Neuron (in vitro differentiated cells): ENCODE measurements around the gene EXOC6B.

Experiments used
- H2AFZ ChIP-seq: one replicate; pipeline ENCODE4 v1.6.1; 2013; ENCODE audit warnings: low read depth, mild to moderate bottlenecking, inconsistent platforms, low read length, moderate library complexity
- H3K27me3 ChIP-seq: one replicate; pipeline ENCODE4 v1.6.1; 2013; ENCODE audit warnings: low read length; ENCODE audit not compliant: insufficient read depth
- H3K36me3 ChIP-seq: one replicate; pipeline ENCODE4 v1.6.1; 2013; ENCODE audit warnings: low read length; ENCODE audit not compliant: insufficient read depth
- H3K4me1 ChIP-seq: one replicate; pipeline ENCODE4 v1.6.1; 2013; ENCODE audit warnings: low read length; ENCODE audit not compliant: insufficient read depth
- H3K4me3 ChIP-seq: 2 replicates; pipeline ENCODE4 v1.5.1; 2013; ENCODE audit warnings: mild to moderate bottlenecking, low read length, moderate library complexity
- H3K9me3 ChIP-seq: one replicate; pipeline ENCODE4 v1.6.1; 2013; ENCODE audit warnings: low read length

Gene EXOC6B

DNA sequence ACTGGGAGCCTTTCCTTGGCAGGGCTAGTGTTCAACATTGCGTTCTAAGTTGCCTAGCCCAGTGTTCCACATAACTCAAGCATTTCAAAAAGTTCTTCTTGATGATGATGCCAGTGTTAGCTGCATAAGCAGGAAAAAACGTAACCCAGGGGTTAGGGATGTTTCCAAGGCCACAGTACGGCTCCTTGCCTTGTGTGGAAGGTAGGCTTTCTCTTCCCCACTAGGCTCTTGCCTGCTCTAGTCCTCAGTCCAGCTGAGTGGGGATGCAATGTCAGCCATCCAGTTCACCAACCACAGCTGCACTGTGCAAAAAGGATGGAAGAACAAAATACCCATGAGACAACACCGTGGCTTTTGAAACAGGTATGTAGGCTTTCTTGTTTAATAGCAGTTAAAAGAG lies 650.2 kb downstream of the EXOC6B start:
- no peaks in the 10 kb centered on the region for H3K27me3 ChIP-seq
- H3K9me3 ChIP-seq: no peaks in the 10 kb centered on the region
- peaks cover 12% of the 10 kb centered on the region for H3K4me1 ChIP-seq
- no peak overlapping the region for H3K4me3 ChIP-seq
- peaks cover 24% of the 10 kb centered on the region for H3K36me3 ChIP-seq
- H2AFZ ChIP-seq: no peak overlapping the region

DNA sequence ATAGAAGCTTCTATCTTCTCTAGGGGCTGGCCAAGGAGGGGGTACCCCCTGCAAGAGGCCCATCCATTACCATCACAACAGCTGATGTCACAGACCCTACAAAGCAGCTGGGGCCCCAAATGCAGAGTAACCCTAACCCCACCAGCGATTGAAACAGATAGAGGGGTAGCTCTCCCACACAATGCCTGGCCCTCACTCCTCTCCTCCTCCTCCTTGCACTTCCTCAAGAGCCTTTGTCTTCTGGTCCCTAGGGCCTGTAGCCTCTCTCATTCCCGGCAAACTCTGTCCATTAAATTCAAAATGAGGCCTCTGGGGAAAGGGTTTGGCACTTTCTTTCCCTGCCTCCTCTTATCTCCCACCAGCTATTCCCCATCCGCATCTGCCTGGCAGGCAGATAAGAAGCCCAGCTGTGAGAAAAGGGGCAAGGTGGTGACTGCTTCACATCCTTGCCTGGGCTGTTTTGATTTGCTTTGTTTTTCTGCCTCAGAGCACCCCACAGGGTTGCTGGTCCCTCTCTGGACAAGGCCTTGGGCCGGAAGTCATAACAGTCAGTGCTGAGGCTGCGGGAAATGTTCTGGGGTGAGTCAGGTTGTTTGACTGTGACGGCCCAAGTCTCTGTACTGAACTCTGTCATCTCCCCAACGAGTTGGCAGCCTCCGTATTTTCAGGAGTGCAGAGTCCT lies 652.1 kb downstream of the EXOC6B start:
- no peaks in the 10 kb centered on the region for H3K27me3 ChIP-seq
- H3K4me1 ChIP-seq: peaks cover 12% of the 10 kb centered on the region
- H2AFZ ChIP-seq: no peak overlapping the region
- H3K4me3 ChIP-seq: no peak overlapping the region
- no peaks in the 10 kb centered on the region for H3K9me3 ChIP-seq
- H3K36me3 ChIP-seq: peaks cover 18% of the 10 kb centered on the region

DNA sequence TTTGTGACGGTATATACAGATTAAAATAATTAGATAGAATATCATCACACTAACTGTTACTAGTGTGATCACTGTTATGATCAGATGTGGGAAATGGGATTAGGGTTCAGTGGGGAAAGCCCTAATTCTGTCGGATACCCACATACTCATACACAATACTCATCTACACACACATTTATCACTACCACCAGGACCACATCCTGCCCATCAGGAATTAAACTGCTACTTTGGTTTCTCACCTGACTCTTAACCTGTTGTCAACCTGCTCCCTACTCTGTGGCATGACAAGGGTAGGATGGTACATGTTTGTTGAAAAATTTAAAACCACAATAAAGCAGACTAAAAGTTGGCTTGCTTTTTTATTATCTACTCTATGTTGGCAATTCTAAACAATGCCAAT lies 653.4 kb downstream of the EXOC6B start:
- H2AFZ ChIP-seq: no peak overlapping the region
- H3K4me3 ChIP-seq: no peak overlapping the region
- H3K27me3 ChIP-seq: no peaks in the 10 kb centered on the region
- H3K4me1 ChIP-seq: peaks cover 12% of the 10 kb centered on the region
- no peaks in the 10 kb centered on the region for H3K9me3 ChIP-seq
- peaks cover 9% of the 10 kb centered on the region for H3K36me3 ChIP-seq

DNA sequence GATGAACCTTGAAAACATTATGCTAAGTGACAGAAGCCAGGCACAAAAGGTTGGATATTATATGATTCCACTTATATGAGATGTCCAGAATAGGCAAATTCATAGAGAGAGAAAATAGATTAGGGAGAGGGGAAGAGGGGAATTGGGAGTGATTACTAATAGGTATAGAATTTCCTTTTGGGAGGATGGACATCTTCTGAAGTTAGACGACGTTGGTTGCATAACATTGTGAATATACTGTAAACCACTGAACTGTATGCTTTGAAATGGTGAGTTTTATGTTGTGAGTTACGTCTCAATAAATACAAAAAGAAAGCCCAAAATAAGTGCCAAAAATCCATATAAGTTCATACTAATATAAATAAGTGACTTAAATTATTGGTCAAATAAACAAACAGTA lies 659.6 kb downstream of the EXOC6B start:
- no peaks in the 10 kb centered on the region for H3K4me1 ChIP-seq
- no peak overlapping the region for H2AFZ ChIP-seq
- no peak overlapping the region for H3K4me3 ChIP-seq
- no peaks in the 10 kb centered on the region for H3K27me3 ChIP-seq
- H3K36me3 ChIP-seq: no peaks in the 10 kb centered on the region
- no peaks in the 10 kb centered on the region for H3K9me3 ChIP-seq

DNA sequence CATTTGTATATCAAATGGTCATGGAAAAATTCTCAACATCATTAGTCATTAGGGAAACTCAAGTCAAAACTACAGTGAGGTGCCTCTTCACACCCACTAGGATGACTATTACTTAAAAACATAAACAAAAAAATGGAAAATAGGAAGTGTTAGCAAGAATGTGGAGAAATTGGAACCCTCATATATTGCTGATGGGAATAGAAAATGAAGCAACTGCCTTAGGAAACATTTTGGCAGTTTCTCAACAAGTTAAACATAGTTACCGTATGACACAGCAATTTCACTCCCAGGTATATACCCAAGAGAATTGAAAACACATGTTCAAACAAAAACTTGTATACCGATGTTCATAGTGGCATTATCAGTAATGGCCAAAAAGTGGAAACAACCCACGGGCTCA lies 660.0 kb downstream of the EXOC6B start:
- Histone ChIP-seq H3K9me3 (no peaks in the 10 kb centered on the region), H2AFZ (no peak overlapping the region), H3K36me3 (no peaks in the 10 kb centered on the region), H3K4me1 (no peaks in the 10 kb centered on the region), H3K27me3 (no peaks in the 10 kb centered on the region), H3K4me3 (no peak overlapping the region)

DNA sequence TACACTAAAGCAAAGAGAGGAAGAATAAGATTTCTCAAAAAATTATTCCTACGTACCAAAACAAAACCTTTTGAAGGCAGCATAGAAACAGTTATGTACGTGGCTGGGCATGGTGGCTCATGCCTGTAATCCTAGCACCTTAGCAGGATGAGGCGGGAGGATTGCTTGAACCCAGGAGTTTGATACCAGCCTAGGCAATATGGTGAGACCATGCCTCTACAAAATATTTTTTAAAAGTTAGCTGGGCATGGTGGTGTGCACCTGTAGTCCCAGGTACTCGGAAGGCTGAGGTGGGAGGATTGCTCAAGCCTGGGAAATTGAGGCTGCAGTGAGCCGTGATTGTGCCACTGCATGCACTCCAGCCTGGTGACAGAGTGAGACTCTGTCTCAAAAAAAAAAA lies 663.3 kb downstream of the EXOC6B start:
- Histone ChIP-seq H3K9me3 (no peaks in the 10 kb centered on the region), H3K4me1 (no peaks in the 10 kb centered on the region), H3K27me3 (no peaks in the 10 kb centered on the region), H2AFZ (no peak overlapping the region), H3K36me3 (no peaks in the 10 kb centered on the region), H3K4me3 (no peak overlapping the region)

DNA sequence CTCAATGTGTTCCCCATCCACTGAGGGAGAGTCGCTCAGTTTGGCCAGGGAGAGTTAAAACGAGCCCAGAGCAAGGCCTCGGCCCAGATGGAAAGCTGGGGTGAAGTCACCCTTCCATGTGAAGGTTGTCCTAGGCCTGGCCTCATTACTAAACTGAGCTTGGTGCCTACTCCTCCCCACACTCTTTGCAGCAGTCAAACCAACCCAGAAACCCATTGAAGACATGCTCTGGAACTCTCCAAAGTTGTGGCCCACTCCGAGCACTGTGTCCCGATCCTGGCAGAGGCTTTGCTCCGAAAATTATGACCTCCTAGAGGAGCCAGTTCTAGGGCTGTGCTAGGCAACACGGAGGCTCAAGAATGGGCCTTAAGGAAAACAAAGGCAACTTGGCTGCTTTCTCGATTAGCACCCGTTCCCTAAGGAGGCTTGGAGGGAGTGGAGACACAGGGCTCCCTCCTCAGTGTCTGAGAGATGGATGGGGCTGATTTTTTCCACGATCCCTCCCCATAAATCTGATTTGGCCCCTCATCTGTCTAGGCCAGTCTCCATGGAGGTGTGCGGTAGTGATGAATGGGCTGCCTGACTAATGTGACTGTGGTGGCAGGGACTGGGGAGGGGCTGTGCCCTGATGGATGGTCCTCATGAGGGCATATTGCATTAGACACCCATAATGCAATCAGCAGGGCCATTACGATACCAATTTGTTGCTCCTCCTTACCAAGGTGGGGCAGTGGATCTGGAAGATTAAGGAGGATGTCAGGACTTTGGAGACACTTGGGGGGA lies 666.4 kb downstream of the EXOC6B start:
- Histone ChIP-seq H3K9me3 (no peaks in the 10 kb centered on the region), H3K4me3 (no peak overlapping the region), H3K27me3 (peaks cover 4% of the 10 kb centered on the region)

DNA sequence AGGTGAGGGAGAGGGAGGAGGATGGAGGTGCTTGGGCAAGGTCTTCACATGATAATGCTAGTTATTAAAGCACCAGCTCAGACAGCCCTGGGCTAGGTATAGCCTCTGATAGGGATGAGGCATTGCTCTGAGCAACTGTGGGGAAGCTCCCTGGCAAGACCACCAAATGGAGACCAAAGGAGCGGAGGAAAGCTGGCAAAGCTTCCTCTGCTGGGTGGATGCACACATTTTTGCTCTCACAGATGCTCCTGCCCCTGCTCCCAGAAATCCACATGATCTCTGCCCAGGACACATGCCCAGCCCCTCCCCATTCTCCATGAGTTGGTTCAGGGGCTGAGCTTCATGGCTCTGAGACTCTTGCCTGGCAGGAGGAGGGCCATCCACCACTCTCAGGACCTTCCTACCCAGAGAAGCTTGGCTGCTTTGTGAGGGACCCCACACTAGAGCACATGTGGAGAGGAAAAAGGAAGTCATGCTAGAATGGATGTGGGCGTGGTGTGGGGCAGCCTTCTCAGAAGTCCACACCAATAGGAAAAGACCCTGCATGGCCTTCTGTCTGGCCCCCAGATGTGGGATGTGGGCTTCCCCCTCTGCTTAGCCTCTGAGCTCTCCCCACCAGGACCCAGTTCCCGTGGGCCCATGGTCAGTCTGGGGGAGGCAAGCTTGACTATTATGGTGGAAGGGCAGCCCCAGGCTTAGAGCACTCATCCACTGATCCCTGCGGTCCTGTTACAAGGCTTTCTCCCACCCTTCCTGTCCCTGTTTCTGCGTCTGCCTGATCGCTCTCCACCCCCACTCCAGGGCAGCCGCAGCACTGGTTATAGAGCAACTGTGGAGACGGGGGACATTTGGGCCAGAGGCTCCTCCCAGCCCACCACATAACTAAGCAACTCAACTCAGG lies 667.7 kb downstream of the EXOC6B start:
- no peaks in the 10 kb centered on the region for H3K36me3 ChIP-seq
- no peak overlapping the region for H2AFZ ChIP-seq
- no peaks in the 10 kb centered on the region for H3K9me3 ChIP-seq
- H3K4me1 ChIP-seq: peaks cover 11% of the 10 kb centered on the region
- no peak overlapping the region for H3K4me3 ChIP-seq
- H3K27me3 ChIP-seq: peaks cover 4% of the 10 kb centered on the region

More for the DNA sequence above, 666.4 kb downstream of the EXOC6B start:
- Histone ChIP-seq H2AFZ (no peak overlapping the region), H3K36me3 (no peaks in the 10 kb centered on the region), H3K4me1 (peaks cover 8% of the 10 kb centered on the region)

DNA sequence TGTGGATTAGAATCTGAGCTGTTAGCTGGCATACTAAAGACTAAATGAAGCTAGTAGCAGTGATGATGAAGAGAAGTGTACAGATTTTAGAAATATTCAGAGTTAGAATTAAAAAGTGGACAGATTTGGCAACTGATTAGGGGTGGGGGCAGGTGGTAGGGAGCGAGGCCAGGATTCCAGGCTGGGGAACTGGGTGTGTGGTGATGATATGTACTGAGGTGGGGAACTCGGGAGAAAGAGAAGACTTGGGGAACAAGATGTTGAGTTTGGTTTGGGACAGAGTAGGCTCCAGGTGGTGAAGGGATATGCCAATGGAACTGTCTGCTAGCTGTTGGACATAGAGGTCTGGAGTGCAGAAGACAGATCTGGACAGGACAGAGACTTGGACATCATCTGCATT lies 669.0 kb downstream of the EXOC6B start:
- H3K36me3 ChIP-seq: no peaks in the 10 kb centered on the region
- no peaks in the 10 kb centered on the region for H3K9me3 ChIP-seq
- H2AFZ ChIP-seq: no peak overlapping the region
- H3K27me3 ChIP-seq: peaks cover 7% of the 10 kb centered on the region
- H3K4me1 ChIP-seq: peaks cover 21% of the 10 kb centered on the region
- no peak overlapping the region for H3K4me3 ChIP-seq

DNA sequence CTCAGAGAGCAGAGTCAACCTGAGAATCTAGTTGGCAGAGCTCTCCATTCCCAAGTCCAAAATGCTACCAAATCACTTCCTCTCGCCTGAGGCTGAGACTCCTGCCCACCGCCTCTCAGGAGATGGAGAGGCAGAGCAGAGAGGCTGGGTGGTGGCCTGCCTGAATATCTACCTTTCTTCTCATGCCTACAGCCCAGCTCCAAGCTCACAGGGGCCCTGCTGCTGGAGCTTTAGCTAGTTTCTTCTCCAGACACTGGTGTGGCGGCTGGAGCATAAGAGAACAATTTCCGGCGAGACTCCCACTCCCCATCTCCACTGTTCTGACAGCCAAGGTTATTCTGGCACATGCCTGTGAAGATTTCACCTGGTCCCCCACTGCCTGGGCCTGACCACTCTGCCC lies 670.1 kb downstream of the EXOC6B start:
- H3K4me3 ChIP-seq: no peak overlapping the region
- H2AFZ ChIP-seq: no peak overlapping the region
- H3K9me3 ChIP-seq: no peaks in the 10 kb centered on the region
- H3K27me3 ChIP-seq: peaks cover 10% of the 10 kb centered on the region
- H3K4me1 ChIP-seq: peaks cover 21% of the 10 kb centered on the region
- H3K36me3 ChIP-seq: no peaks in the 10 kb centered on the region

DNA sequence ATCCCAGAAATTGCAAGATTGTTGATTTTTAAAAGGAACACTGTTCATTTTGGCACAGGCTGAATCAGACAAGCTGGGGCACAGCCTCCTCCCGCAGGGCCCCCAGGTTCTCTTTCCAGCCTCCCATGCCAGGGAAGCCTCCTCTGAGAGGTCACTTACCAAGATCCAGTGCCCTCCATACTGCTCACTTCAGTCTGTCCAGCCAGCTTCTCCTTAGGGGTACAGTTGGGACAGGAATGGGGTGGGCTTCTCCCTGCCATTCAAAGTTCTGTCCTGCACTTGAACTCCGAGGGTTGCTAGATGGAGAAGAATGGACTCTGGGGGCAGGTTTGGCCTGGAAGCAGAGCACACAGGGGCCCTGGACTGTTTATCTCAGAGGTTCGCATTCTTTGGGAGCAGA lies 670.7 kb downstream of the EXOC6B start:
- peaks cover 11% of the 10 kb centered on the region for H3K27me3 ChIP-seq

DNA sequence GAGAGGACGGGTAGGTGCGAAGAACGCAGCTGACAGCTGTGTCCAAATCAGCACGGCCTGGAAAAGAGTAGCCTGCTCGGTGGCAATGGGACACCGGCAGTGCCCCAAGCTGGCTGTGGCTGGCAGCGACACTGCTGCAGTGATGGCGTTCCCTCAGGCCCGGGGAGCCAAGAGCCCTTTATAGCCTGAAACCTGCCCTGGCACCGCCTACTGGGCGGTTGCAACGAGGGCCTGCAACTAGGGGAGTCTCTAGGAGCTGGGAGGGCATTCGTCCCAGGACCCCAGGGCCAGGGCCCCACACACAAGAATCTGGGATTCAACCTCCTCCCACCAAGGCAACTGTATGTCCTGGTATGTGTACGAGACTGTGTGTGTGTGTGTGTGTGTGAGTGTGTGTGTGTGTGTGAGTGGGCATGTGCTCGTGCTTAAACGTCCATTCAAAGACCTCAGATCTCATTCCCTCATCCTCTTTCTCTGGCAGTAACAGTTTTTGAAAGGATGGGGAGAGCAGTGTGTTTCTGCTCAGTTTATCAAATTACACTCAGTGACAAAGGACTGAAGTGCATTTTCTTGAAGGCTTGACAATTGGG lies 671.4 kb downstream of the EXOC6B start:
- H3K27me3 ChIP-seq: peaks cover 18% of the 10 kb centered on the region
- no peak overlapping the region for H2AFZ ChIP-seq
- H3K36me3 ChIP-seq: no peaks in the 10 kb centered on the region
- no peaks in the 10 kb centered on the region for H3K9me3 ChIP-seq
- H3K4me1 ChIP-seq: peaks cover 28% of the 10 kb centered on the region
- H3K4me3 ChIP-seq: no peak overlapping the region

More for the DNA sequence above, 670.7 kb downstream of the EXOC6B start:
- Histone ChIP-seq H3K4me1 (peaks cover 22% of the 10 kb centered on the region), H3K36me3 (no peaks in the 10 kb centered on the region), H3K9me3 (no peaks in the 10 kb centered on the region), H2AFZ (no peak overlapping the region), H3K4me3 (no peak overlapping the region)

DNA sequence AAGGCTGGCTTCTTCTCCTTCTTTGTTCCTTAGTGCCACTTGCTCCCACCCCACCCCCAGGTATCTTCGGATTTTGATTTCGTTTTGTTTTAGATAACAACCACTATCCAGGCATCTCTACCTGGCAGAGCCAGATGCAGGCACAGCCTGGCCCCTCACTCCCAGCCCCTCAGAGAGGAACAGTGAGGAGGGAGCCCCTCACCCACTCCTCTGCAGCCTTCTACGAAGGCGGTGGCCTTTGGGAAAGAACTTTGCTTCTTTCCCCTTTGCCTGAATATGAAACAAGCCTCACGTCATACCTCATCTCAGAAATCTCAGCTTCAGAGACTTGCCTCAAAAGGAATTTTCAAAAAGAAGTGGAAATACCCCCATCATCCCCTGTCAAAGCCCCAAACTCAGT lies 671.9 kb downstream of the EXOC6B start:
- peaks cover 33% of the 10 kb centered on the region for H3K4me1 ChIP-seq
- no peaks in the 10 kb centered on the region for H3K36me3 ChIP-seq
- peaks cover 23% of the 10 kb centered on the region for H3K27me3 ChIP-seq
- no peaks in the 10 kb centered on the region for H3K9me3 ChIP-seq
- no peak overlapping the region for H3K4me3 ChIP-seq
- no peak overlapping the region for H2AFZ ChIP-seq
